ENCODE data around the gene CDH4. TPM values are rescaled to one million over a fixed set of nuclear protein-coding genes. Genes with fewer than 3 reads are reported as not detected.

CDH4 gene
- total and polyA plus RNA-seq, 2 of the 4 experiments (the other 2 are of a cell fraction), result 1.6 to 3.5 TPM

- 0 out of 2 replicates have a peak, but pooled peaks cover 2% of the 10 kb centered on the region for H3K4me1 ChIP-seq (ENCODE audit: control insufficient read depth, insufficient read depth, low read length)
- H3K9ac ChIP-seq (ENCODE audit: low read depth, low read length), result no peak overlapping the region
- H3K9me3 ChIP-seq (ENCODE audit: control insufficient read depth, insufficient read depth, low read length), result no peaks in the 10 kb centered on the region; the same call in 1 of the 2 replicates
- H3K4me3 ChIP-seq (ENCODE audit: insufficient read depth, low read depth, low read length), result no peak overlapping the region
- H3K79me1 ChIP-seq (ENCODE audit: low read depth in 1 of 2, low read length in 2 of 2), result no peaks in the 10 kb centered on the region; a peak in 1 of 4 replicates
- WGBS, 2 experiments (ENCODE audit: extremely low coverage in 2 of 2, insufficient read length in 1 of 2), result 98% methylated on average over 9 of the region's 13 CpGs; no CpG with 5 or more reads in 1 of the 2 experiments
- H4K91ac ChIP-seq (ENCODE audit: insufficient read depth, low read depth, low read length), result no peak overlapping the region
- H3K23ac ChIP-seq (ENCODE audit: low read depth, low read length), result no peak overlapping the region
- no peak overlapping the region for H2BK15ac ChIP-seq (ENCODE audit: low read depth, low read length)
- in situ Hi-C loops (cut with MboI; ENCODE audit: low sequenced_read_pairs), result no loop called here
- H3K14ac ChIP-seq (replicated peaks; ENCODE audit: low read depth, low read length), result no peak overlapping the region
- no TSS peak for BruUV-seq (replicated peaks)
- CTCF ChIA-PET, result interaction anchor here (0.6 kb wide), 1 partner anchor 628 kb away, joined by 3 read pairs; no protein-coding TSS in a partner anchor
- no peak overlapping the region for H4K8ac ChIP-seq (ENCODE audit: low read depth in 2 of 2, low read length in 2 of 2)
- intact Hi-C loops (cut with micrococcal nuclease), result no loop called here
- H3K18ac ChIP-seq (ENCODE audit: low read depth, low read length), result no peak overlapping the region
- no peak overlapping the region for H4K5ac ChIP-seq (ENCODE audit: low read depth, low read length)
- POLR2A ChIA-PET (ENCODE audit: unreplicated experiment), result no interaction called here
- no peak overlapping the region for H3K4ac ChIP-seq (ENCODE audit: low read depth, low read length)
- no peak overlapping the region for H2AK5ac ChIP-seq (ENCODE audit: low read depth, low read length)
- no peak overlapping the region for H2BK120ac ChIP-seq (ENCODE audit: low read depth, low read length)
- dilution Hi-C loops (cut with HindIII; ENCODE audit: low sequenced_read_pairs, unreplicated experiment), result no loop called here
- no peak for TF ChIP-seq MAZ (IDR thresholded peaks at IDR 0.05; ENCODE audit: borderline replicate concordance, low read depth, low read length)
- no peak for TF ChIP-seq BHLHE40 (IDR thresholded peaks at IDR 0.05; ENCODE audit: low read depth, low read length)
- TF ChIP-seq RFX5 (IDR thresholded peaks at IDR 0.05; ENCODE audit: low read depth, low read length), result no peak
- TF ChIP-seq CTCF (conservative IDR thresholded peaks at IDR 0.05; ENCODE audit: low read depth, low read length), result no peak
- TF ChIP-seq CEBPB (IDR thresholded peaks at IDR 0.05; ENCODE audit: low read depth, low read length), result no peak
- TF ChIP-seq MAFK (IDR thresholded peaks at IDR 0.05; ENCODE audit: low read depth, low read length), result no peak
- TF ChIP-seq ELK1 (IDR thresholded peaks at IDR 0.05; ENCODE audit: borderline replicate concordance, low read depth, low read length), result no peak
- TF ChIP-seq POLR2A (IDR thresholded peaks at IDR 0.05; ENCODE audit: low read depth, low read length), result no peak
- TF ChIP-seq NFE2L2 (IDR thresholded peaks at IDR 0.05; ENCODE audit: low read depth, low read length), result no peak
- no peak for TF ChIP-seq FOS (IDR thresholded peaks at IDR 0.05; ENCODE audit: low read depth, low read length)
- no peak for TF ChIP-seq MXI1 (IDR thresholded peaks at IDR 0.05; ENCODE audit: borderline replicate concordance, low read depth, low read length)
- no peak for TF ChIP-seq CHD1 (IDR thresholded peaks at IDR 0.05; ENCODE audit: low read depth, low read length)
- TF ChIP-seq USF2 (IDR thresholded peaks at IDR 0.05; ENCODE audit: low read depth, low read length), result no peak
- no peak for TF ChIP-seq SMC3 (IDR thresholded peaks at IDR 0.05; ENCODE audit: low read depth, low read length)
- no peak for TF ChIP-seq RCOR1 (IDR thresholded peaks at IDR 0.05; ENCODE audit: insufficient replicate concordance, low read length)
- H2AFZ ChIP-seq (replicated peaks; ENCODE audit: low read length, poor library complexity), result no peak overlapping the region
- H3K27me3 ChIP-seq (ENCODE audit: control insufficient read depth, insufficient read depth, low read length), result no peaks in the 10 kb centered on the region
- H3K56ac ChIP-seq (ENCODE audit: extremely low read depth, insufficient read depth, low read length), result no peak overlapping the region
- no peaks in the 10 kb centered on the region for H3K36me3 ChIP-seq (ENCODE audit: control insufficient read depth, insufficient read depth, low read length)
- no peak overlapping the region for H2BK5ac ChIP-seq (ENCODE audit: low read depth, low read length, poor library complexity, severe bottlenecking)
- ATAC-seq (ENCODE audit: low read depth) (no peak), DNase-seq (no peak)
- no peak overlapping the region for H2BK20ac ChIP-seq (ENCODE audit: low read depth, low read length)
- H3K4me2 ChIP-seq (ENCODE audit: low read depth, low read length), result no peak overlapping the region
- no peak overlapping the region for H3K27ac ChIP-seq (ENCODE audit: insufficient read depth, low read length)
- no peaks in the 10 kb centered on the region for H4K20me1 ChIP-seq (ENCODE audit: insufficient read depth, low read length)
- H2AK9ac ChIP-seq (replicated peaks; ENCODE audit: low read depth, low read length, poor library complexity), result no peak overlapping the region
- H3K9me1 ChIP-seq (ENCODE audit: insufficient read depth, low read length), result no peaks in the 10 kb centered on the region
Observed at GRCh38 chr20:61347443-61347842, 95.4 kb downstream of the CDH4 start.

Measured in IMR-90 (cell line).